Right renal pelvis (tissue), 4 donors: ENCODE measurements around the gene BNC2. TPM values are rescaled to one million over a fixed set of nuclear protein-coding genes. Genes with fewer than 3 reads are reported as not detected.
A peak's percentile ranks its signal among the peaks of the same experiment; 100 is the strongest.

Experiments
- DNase-seq, 4 donors: peaks; one replicate each; pipeline ENCODE4 v3.0.0-alpha.2; 2013; ENCODE audit warnings: low read depth in 4 of 4, low spot score in 3 of 4, missing footprints in 1 of 4
- polyA plus RNA-seq, 4 donors: library from polyadenylated mRNA; unstranded; fragments of 120-200 nt; gene quantifications; one replicate each; pipeline ENCODE4 v1.2.1, GENCODE V29; 2013; ENCODE audit not compliant: insufficient read length in 4 of 4

The BNC2 gene
- polyA plus RNA-seq, 4 donors = 6.8 to 11.0 (median 8.4) TPM

- no peak for DNase-seq
These were observed 468.8 kb downstream of the BNC2 start for GRCh38 chr9:16401701-16402100.

GRCh38 chr9:16398691-16399090, 471.8 kb downstream of the BNC2 start:
- no peak for DNase-seq

DNA sequence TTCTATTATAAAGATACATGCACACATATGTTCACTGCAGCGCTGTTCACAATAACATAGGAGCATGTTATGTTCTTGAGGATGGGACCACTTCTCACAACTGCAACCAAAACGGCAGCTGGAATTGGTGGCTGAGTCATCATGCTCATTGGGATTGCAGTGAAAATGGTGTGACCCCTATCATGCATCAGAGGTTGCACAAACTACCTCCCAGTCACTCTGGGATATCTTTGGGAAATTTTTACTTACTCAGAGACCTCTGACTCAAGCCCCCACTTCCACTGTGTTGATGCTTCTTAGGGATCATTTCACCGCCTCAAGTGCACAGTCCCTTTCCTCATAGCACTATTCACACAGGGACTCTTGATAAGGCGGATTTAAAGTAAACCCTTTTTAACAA, 474.1 kb downstream of the BNC2 start:
- DNase-seq = no peak

DNA sequence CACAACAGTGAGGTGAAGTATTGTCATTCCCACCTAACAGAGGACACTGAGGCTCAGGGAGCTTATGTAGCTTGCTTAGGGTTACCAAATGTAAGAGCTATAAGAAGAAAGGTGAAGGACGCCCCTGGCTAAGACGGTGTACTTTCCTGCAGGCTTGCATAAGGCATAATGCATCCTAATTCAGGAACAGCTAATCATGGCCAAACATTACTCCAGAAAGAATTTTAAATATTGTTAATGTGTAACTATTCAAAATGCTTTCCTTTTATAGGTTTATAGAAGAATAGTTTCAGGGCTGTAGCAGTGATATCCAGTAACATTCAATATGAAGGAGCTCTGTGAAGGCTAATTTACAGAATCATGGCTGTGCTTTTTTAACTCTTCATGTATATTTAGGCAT, 479.1 kb downstream of the BNC2 start:
- DNase-seq = no peak

GRCh38 chr9:16387382-16387781, 483.1 kb downstream of the BNC2 start:
- no peak for DNase-seq

DNA sequence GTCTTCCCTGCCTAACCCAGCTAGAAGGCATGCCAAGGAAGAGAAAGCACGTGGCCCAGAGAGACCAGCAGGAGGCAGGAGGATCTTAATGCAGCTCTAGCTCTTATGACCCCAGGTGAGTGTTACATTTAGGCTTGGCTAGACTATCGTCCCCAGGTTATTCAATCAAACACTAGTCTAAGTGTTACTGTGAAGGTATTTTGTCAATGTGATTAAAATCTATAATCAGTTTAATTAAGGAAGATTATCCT, 483.7 kb downstream of the BNC2 start:
- DNase-seq = no peak

DNA sequence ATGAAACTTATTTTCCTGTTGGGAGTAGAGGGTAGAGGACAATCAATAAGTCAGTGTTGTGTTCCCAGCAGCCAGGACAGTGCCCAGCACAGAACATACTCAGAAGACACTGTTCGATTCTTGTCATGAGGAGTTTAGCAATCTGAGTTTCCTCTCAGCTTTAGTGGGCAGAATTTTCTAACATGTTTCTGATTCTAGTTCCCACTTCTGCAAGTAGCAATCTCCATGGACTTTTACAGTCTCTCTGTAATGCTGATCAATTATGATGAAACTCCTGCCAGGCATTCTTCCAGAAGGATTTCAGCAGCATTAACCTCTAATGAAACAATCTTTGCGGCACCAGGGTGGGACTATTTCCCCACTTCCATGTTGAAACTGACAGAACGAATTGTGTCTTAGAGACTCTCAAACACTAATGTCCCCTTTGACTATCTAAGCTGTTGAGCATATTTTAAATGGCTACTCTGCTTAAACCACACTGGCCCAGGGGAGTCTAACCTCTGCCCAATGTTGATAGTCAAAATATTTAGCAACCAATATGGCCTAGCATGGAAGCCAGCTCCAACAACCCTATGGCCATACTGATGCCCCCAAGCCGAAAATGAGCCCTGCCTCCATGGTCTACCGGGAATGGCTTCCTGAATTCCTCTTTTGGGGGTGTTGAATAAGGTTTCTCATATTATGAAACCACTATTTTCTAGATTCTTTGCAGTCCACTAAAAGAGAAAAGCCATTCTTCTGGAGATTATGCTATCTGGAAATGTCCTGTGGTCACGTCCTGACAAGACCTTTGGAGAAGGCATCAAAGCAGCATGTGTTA, 484.3 kb downstream of the BNC2 start:
- DNase-seq = no peak

- DNase-seq = no peak
These were observed 484.9 kb downstream of the BNC2 start for GRCh38 chr9:16385590-16385989.

GRCh38 chr9:16384993-16385392, 485.5 kb downstream of the BNC2 start:
- no peak for DNase-seq

DNA sequence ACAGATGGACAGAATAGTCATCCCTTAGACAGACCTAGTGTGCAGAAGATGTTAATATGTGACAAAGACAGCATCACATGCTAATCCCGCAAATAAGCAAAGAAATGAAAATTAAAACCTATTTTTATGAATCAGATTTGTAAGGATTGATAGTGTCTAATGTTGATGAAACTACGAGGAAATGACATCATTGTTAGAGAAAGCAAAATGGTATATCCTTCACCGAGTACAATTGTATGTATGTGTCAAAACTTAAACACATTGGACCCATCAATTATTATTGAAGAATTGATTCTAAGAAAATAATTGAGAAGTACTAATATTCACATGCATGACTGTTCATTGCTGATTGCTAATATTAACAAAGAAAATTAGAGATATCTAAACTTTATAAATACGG, 493.2 kb downstream of the BNC2 start:
- no peak for DNase-seq

DNA sequence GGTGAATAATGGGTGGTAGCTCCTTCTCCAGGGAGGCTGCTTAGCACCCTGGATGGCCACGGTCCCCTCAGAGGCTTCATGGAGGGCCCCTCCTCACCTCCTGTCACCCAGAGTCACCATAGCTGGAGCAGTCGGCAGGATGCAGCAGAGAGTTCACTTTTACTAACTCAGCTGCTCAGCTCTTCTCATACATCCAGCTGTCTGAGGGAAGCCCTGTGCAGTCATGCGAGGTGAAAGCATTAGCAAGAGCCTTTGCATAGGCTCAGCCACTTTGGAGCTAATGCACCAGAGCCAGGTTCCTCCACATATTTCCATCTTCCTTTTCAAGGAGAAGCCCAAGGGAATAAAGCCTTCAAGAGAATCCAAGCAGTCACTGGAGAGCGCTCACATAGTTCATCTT, 499.2 kb downstream of the BNC2 start:
- peak in 1 of 4 donors; percentile 13 for DNase-seq

DNA sequence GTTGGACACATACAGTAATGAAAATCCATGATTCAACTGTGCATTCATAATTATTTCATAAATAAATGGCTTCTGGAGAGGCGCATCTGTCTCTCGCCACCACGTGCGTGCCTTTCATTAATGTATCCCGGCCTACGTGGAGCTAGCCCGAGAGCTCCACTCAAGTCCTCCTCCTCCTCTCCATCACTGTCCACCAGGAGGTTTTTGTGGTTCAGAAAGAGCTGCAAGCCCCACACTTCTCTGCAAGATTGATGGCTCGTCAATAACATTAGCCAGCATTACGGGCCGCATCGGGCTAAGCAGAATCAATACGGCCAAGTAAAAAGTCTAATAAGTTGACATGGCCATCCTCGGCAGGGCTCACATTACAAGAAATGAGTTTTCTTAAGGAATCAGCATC, 499.8 kb downstream of the BNC2 start:
- no peak for DNase-seq

- no peak for DNase-seq
These were observed 501.0 kb downstream of the BNC2 start for GRCh38 chr9:16369427-16369826.

DNA sequence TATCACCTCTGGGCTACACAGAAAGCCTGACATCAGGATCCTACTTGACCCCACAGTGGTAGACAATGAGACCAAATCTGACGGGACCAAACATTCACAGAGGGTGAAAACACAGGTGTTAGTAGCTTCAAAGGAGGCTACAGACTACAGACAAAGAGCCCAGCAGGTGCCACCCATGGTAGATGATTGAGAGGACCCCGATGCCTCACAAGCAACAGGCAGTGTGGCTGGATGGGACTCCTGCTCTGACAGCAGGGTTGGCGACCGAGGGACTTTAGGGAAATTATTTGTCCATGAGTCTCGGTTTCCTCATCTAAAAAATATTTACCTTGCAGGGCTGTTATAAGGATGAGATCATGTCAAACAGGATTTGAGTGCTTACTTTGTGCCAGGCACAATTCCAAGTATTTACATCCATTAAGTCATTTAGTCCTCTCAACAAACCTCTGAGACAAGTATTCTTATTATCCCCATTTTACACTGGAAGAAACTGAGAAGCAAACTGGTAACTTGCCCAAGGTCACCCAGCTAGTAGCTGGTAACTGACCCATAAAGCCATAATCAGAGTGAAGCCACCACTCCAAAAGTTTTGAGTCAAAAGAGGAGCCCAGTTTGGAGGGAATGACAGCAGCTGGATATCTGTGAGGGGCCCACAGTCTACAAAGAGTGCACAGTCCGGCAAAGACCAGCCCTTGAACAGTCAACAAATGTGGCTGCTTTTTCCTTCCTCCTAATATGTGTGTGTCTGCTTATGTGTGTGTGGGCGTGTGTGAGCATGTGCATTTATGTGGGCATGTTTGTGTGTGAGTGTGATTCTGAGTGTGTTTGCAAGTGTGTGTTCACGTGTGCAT, 502.0 kb downstream of the BNC2 start:
- DNase-seq = no peak

- no peak for DNase-seq
These were observed 502.8 kb downstream of the BNC2 start for GRCh38 chr9:16367605-16368231.

GRCh38 chr9:16364347-16364746, 506.1 kb downstream of the BNC2 start:
- no peak for DNase-seq

DNA sequence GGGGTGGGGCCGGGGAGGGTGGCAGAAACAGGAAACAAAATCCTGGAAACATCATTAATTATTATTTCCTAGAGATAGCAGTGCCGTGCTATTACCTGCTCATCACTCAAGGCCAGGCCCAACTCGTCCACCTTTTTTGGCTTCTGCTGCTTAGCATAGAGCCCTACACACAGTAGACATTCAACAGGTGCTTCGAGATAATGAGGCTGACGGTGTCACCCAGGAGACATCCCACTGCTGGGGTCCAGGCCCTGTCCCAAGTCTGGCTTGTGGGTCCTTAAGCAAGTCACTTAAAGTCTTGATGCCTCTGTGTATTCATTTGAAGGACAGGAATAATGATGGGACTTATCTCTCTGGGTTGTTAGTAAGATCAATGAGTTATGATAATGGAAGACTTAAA, 506.6 kb downstream of the BNC2 start:
- DNase-seq = no peak

DNA sequence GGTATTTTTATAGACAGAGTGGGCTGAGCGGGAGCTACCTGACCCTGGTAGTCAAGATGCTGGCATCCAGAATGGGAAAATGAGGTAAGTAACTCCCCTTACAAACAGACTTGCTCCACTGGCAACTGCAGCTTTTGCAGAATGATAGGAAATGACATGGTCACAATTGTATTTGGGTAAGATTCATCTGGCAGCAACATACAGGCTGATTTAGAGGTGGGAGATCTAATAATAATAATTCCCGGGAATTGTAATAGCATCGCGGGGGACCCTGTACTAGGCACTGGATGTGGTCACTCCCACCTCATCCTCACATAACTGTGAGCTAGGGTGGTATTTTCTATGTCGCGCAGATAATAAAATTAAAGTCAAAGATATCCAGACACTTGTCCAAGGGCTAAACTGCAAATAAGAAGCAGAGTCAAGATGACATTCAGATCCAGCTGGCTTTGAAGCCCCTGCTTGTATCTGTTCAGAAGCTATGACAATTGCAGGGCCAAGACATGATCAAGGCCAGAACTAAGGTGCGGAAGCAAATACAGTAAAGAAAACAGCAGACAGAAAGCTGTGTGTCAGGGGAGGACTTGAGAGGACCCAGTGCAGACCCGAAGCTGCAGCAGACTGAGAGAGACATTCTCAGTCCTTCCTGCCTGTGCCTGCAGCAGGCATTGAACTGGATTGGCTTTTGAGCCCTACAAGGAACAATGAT, 507.2 kb downstream of the BNC2 start:
- DNase-seq = no peak

DNA sequence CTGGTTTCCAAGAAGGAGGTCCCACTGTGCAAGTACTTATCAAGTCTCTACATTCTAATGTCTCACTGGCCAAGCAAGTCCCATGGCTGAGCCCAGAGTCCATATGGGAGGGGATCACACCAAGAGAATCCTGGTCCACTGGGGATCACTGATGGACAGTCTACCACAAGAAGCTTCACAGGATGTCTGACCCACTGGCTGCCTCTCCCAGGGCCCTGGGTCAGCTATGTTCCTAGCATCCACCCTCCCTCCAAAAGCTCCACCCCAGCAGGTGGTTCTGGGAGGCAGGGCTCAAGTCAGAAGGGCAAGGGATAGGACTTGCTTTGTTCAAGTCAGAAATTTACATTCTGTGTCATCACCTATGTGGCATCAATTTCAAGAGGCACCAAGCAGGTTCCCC, 508.5 kb downstream of the BNC2 start:
- DNase-seq = no peak

DNA sequence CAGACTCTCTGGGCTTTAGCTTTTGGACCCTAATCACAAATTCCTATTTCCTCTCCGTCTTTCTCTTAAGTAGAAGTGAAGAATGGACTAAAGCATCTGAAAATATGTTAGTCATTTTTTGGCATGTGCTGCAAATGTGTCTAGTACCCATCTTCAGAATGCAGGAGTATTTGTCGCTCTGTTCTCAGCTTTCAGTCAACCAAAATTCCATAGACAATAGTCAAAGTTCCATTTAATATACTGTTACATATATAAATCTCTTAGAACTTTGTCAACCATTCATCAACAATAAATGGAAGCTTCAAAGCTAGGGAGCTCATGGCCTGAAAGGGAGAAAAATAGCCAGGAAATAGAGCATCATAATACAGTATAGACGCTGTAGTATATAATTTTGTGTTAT, 509.4 kb downstream of the BNC2 start:
- no peak for DNase-seq

- no peak for DNase-seq
These were observed 510.2 kb downstream of the BNC2 start for GRCh38 chr9:16360247-16360646.
